ENCODE measurements around the gene TMEFF2.

TMEFF2 gene

DNA sequence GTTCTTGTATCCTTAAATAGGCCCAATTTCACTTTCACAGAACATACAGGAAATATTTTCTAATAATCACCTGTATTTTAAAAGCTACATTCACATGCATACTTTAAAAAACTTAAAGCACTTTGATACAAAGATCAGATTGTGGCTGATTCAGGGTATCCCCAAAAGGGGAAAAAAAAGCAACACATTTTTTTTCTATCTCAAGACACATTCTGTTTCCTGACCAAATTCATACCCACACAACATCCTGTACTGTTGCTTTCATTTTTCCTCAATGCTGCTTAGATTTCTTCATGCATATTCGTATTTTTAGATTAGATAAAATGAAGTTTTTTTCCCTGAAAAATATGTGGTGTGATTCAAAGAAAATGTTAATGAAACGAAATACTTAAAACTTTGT, 122.5 kb downstream of the TMEFF2 start:
- in situ Hi-C loops (cut with MboI; ENCODE audit: low sequenced_read_pairs): no loop called here

DNA sequence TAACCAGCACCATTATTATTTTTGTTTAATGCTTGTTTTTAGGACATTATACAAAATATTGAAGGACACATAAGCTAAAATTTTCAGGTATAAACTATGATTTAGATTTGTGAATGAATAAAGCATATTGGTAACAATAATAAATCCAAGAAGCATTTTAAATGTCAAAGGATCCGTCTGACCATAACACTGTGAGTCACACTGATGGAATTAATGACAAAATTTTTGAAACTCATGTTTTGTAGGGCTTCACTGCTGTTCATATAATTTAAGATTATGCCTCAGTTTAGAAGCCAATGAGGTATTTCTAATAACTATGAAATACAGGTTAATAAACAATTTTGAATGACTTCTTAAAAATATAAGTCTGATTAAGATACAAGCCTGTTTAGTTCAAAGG, 124.6 kb downstream of the TMEFF2 start:
- in situ Hi-C loops (cut with MboI; ENCODE audit: low sequenced_read_pairs): no loop called here

DNA sequence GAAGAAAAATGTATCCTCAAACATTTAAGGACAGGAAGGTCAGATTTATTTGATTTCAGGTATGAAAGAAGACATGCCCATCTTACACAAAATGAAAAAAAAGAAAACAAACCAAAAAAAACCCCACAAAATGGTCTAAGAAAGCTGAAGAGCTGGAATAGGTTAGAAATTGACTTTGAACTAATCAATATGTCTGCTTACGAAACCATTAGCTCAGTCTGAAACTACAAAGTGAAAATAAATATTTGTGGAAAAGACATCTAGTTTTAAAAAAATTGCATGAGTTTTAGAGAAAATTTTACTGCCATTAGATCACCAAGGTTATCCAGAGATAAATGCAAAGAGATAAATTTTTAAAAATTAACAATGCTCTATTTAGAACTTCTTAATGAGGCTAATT, 125.3 kb downstream of the TMEFF2 start:
- in situ Hi-C loops (cut with MboI; ENCODE audit: low sequenced_read_pairs): no loop called here

DNA sequence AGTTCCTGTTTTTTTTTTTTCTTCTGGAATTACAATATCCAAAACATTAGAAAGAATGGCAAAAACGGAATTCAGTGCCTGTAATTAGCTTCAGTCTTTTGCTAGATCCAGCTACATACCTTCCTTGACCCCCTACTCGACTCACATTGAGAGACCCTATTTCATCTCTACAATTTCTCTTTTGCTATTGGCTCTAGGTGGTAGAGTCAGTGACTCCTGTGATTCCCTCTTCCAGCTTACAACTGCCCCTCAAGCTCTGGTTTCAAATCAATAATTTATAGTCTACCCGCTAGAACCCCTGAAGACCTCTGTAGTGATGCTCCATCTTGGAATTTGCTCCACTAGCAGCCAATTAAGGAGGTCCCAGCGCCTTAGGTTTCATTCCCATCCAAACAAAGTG, 125.8 kb downstream of the TMEFF2 start:
- in situ Hi-C loops (cut with MboI; ENCODE audit: low sequenced_read_pairs): no loop called here

DNA sequence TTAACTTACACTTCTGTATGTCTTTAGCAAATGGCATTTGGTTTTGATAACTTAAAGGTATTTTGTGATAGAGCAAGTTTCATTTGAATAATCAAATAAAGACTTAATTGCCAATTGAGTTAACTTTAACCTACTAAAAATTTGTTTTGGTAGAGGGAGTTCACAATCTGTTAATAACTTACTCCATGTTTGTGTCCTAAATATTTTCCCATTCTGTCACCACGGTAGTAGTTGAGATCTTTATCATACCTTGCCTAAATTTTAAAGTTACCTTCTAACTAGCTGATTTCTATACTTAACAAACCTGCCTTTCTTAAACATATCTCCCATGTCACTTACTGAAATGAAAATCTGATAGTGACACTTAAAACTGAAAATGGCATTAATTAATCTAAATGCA, 127.1 kb downstream of the TMEFF2 start:
- in situ Hi-C loops (cut with MboI; ENCODE audit: low sequenced_read_pairs): no loop called here

DNA sequence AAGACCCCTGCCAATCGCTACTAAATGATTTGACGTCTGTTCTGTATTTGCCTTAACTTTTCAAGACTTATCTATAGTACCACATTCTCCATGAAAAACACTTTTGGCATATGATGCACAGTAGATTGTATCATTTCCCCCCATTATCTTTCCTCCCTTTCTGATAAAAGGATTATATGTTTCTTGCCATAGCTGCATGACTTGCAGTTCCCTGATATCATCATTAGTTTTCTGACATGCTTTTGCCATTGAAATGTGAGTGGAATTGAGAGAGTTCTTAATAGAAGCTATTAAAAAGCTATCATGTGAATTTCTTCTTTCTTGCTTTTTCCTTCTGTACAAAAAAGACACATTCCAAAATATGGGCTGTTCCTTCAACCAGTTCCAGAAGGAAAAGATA, 130.3 kb downstream of the TMEFF2 start:
- in situ Hi-C loops (cut with MboI; ENCODE audit: low sequenced_read_pairs): no loop called here

DNA sequence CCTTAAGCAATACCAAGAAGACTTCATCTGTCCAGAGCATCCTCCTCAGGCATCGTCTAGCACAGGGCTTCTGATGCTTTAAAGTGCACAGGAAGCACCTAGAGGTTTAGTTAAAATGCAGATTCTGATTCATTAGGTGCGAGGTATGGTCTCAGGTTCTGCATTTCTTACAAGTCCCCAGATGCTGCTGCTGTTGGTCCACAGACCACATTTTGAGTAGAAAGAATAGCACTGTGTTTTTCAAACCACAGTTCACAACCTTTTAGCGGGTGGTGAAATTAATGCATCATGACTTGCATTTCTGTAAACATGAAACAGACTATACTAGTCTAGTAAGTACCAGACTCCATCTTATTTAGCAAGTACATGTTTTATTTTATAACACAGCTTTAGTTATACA, 134.6 kb downstream of the TMEFF2 start:
- in situ Hi-C loops (cut with MboI; ENCODE audit: low sequenced_read_pairs): no loop called here

DNA sequence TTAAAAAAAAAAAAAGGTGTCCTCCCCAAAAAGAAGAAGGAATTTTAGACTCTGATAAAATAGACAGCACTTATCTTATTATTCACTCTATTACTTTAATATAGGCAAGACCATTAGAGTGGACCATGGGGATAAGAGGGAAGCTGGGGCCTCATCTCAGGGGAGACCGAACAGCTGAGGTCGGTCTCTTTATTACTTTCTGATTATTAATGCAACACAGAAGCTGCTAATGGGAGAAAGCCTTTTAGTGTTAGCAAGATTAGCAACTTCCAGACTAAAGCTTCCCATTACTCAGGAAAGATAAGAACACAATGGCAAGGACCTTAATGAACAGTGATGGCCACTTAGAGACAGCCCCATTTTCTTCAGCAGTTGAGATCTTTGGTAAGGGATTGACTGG, 135.5 kb downstream of the TMEFF2 start:
- in situ Hi-C loops (cut with MboI; ENCODE audit: low sequenced_read_pairs): no loop called here

DNA sequence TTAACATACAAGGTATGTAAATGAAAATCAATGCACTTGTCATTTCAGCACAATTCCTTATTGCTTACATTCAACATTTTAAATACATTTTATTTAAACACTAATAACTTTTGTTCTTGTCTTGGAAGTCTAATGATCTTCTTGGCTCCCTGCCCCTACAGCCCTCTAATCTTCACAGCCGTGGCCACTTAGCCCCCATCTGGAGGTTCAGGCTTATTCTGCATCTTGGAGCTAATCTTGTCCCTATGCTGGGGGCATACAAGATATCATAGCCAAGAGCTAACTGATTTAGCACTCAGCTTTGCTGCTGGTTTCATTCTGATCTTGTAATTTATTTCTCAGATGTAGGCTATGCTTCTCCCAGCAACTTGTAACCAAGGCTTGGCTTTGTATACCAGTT, 140.8 kb downstream of the TMEFF2 start:
- in situ Hi-C loops (cut with MboI; ENCODE audit: low sequenced_read_pairs): no loop called here

DNA sequence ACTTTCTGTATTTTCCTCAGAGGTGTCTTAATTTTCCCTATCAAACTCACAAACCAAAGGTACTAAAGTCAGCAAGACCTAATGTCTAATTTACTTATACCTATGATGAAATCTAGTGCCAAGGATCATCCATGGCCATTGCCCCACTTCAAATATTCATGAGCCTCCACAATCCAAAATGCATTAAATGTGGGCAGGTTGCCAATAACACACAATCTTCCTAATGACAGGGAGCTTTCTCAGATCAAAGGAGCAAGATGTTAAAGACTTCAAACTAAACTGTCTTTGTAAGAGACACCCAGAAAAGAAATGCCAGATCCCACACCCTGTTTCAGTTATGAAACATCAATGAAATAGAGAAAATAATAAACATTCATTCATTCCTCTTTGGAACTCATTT, 143.2 kb downstream of the TMEFF2 start:
- in situ Hi-C loops (cut with MboI; ENCODE audit: low sequenced_read_pairs): no loop called here

DNA sequence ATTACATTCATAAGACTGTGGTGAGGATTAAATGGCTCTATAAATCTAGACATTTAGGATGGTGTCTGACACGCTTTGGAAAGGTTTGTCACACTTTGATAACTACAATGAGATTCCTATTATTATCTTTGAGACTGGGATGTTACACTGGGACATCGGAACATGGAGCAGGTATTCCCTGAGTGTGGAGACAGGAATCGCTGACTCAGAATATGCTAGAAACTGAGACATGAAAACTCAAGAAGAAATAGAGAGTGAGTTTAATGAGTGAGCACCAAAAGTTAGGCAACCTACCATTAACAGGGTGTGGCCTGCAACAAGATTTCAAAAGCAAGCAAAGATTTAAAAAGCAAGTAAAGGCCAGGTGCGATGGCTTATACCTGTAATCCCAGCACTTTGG, 145.4 kb downstream of the TMEFF2 start:
- in situ Hi-C loops (cut with MboI; ENCODE audit: low sequenced_read_pairs): no loop called here

DNA sequence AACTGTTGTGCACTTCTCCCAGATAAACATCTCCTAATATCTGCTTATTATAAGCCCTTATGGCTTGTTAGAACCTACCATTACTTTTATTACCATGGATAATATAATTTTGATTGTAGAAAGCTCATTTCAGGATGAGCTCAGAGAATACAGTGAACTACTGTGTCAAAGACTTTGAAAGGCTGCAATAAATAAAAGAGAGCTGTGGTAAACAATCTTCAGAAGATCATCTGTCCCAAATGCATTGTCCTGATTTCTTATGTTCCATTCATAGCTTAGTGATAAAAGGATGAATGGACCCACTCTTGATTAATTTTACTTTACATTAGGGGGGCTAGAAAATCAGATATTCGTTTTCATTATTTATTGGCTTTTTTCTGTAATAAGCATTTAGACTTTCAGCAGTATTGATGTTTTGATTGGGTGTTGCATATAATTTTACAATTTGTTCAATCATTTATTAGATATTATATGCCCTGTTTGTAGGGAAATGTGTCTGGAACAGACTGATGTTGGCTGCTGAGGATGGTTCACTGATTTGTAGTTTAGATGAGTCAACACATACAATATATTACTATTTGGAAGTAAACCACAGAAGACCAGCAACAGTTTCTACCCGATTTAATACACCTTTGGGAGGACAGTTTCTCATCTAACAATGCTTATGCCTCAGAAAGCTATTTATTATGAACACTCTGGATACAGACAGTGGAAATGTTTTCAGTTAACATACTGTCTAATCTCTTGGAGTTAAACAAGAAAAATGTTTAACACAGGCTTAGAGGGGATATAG, 147.2 kb downstream of the TMEFF2 start:
- in situ Hi-C loops (cut with MboI; ENCODE audit: low sequenced_read_pairs): no loop called here

DNA sequence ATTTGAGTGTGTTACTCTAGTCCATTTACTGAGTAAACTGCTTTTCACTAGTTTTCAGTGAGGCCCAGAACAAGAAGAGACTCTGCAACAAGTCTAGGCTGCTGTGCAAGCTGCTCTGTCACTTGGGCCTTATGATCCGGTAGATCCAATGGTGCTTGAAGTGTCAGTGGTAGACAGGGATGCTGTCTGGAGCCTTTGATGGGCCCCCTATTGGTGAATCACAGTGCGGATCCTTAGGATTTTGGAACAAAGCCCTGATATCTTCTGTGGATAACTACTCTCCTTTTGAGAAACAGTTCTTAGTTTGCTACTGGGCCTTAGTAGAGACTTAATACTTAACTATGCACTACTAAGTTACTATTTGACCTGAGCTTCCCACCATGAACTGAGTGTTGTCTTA, 150.2 kb downstream of the TMEFF2 start:
- in situ Hi-C loops (cut with MboI; ENCODE audit: low sequenced_read_pairs): no loop called here

DNA sequence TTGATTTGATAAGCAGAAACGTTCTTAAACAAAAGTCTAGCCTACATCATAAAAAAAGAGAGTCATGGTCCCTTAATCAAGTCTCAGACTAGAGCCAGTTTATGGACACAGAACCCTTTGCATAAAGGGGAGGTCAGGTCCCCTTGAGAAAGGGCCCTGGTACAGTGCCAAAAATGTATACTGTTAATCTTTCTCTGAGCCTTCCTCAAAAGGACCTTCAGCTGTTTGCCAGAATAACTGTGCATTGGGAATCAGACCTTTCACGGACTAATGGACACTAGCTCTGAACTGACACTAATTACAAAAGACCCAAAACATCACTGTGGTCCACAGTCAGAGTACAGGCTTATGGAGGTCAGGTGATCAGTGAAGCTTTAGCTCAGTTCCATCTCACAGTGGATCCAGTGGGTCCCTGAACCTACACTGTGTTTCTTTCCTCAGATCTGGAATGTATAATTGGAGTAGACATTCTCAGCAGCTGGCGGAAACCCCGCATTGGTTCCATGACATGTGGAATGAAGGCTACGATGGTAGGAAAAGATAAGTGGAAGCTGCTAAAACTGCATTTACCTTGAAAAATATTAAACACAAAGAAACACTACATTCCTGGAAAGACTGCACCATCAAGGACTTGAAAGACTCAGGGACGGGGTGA, 151.4 kb downstream of the TMEFF2 start:
- in situ Hi-C loops (cut with MboI; ENCODE audit: low sequenced_read_pairs): no loop called here

DNA sequence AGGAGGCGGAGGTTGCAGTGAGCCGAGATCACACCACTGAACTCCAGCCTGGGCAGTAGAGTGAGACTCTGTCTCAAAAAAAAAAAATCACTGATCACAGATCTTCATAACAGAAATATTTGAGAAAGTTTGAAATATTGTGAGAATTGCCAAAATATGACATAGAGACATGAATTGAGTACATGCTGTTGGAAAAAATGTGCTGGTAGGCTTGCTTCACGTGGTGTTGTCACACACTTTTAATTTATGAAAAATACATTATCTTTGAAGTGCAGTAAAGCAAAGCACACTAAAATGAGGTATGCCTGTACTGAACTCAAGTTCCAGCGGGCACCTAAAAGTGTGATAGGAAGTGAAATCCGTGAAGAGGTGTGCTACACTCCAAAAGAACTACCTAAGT, 152.6 kb downstream of the TMEFF2 start:
- in situ Hi-C loops (cut with MboI; ENCODE audit: low sequenced_read_pairs): no loop called here

DNA sequence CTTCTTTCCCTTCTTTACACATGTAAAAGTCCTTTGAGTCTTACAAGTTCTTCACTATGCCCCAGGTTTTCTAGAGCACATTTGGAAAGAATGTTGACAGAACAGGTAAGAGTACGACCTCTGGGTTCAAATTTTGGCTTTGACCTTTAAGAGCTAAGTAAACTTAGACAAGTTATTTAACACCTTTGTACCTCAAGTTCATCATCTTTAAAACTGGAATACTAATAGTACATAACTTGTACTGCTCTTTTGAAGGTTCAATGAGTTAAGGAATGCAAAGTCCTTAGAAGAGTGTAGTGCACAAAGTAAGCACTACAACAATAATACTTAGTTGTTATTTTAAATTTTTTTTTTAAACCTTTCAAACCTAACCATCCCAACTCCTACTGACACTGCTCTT, 156.6 kb downstream of the TMEFF2 start:
- in situ Hi-C loops (cut with MboI; ENCODE audit: low sequenced_read_pairs): no loop called here

DNA sequence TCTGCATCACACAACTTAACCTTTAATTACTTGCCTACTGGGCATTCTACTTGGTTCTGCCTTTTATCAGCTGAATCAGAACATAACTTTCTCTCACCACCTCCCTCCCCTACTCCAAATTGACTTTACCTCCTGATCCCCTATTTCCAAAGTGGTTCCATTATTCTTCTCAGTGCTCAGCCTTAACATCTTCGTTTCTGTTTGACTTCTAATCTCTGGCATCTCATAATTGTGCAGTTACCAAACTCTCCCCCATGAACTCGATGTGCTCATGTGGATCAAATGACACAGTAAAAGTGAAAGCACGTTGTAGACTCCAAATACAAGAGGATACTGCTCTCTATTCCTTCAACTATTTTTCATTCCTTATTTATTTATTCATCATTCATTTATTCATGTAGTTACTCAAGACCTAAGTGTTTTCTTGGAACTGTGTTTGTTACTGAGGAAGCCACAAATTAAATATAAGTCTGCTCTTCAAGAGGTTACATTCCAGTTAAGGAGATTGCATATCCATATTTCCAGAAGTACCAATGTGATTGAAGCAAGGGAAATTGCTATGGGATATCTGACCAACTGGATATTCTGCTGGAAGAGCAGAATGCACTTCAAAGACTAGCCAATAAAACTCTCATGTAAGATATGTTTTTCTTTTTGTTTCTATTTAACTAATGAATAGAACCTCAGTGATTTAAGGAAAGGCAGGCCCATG, 158.8 kb downstream of the TMEFF2 start:
- in situ Hi-C loops (cut with MboI; ENCODE audit: low sequenced_read_pairs): no loop called here

DNA sequence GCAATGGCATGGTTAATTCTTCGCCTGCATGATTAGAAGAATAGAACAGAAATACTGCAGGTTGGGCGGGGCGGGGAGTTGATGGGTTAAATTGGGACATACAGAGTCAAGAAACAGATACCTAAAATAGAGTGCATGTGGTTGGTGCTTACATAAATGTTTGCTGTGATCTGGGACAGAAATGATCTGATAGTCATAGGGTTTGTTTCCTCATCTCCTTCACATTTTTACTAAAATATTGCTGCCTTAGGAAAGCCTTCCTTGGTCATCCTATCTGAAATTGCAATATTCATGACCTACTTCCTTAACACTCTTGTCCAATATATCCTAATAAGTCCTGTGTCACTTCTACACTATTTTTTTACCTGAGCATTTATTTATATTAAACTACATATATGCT, 163.9 kb downstream of the TMEFF2 start:
- in situ Hi-C loops (cut with MboI; ENCODE audit: low sequenced_read_pairs): no loop called here

DNA sequence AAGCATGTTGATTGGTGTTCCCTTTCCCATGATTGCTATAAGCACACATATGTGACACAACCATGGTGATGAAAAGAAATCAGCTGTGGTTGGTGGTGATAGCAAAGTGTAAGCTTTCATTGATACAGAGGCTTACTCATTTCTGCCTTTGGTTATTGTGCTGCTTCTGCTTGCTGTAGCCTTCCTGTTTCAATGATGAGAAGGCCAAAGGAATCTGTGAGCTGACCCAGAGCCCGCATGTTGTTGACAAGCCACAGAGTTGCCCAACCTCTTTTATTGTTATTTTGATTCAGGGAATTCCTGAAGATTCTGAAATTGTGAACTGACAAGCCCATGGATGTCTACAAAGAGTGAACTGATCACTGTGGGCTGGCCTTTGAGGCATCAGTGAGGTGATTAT, 164.4 kb downstream of the TMEFF2 start:
- in situ Hi-C loops (cut with MboI; ENCODE audit: low sequenced_read_pairs): no loop called here

DNA sequence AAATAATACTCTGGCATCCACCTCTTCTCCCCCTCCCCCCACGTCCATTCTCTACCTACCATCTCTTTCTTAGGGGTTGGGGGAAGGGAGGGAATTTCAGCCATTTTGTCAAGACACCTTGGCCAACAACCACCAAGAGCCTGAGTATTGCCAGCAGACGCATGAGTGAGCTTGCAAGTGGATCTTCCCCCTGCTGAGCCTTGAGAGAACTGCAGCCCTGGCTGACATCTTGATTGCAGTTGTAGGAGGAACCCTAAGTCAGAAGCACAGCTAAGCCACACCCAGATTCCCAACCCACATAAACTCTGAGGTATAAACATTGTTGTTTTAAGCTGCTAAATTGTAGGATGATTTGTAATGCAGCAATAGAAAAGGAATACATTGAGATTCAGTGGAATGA, 165.6 kb downstream of the TMEFF2 start:
- in situ Hi-C loops (cut with MboI; ENCODE audit: low sequenced_read_pairs): no loop called here

DNA sequence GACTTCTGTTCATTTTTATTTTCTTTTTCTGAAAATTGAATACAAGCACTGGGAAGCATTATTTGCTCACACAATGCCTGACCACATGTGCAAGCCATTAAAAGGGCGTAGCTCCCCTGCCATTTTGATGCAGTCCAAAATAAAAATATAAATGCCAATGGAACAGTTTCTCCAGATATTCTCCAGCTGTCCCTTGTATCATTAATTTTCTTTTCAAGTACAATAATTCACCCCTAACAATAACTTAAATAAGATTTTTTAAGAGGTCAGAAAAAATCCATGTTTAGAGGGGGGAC, 168.0 kb downstream of the TMEFF2 start:
- in situ Hi-C loops (cut with MboI; ENCODE audit: low sequenced_read_pairs): no loop called here

DNA sequence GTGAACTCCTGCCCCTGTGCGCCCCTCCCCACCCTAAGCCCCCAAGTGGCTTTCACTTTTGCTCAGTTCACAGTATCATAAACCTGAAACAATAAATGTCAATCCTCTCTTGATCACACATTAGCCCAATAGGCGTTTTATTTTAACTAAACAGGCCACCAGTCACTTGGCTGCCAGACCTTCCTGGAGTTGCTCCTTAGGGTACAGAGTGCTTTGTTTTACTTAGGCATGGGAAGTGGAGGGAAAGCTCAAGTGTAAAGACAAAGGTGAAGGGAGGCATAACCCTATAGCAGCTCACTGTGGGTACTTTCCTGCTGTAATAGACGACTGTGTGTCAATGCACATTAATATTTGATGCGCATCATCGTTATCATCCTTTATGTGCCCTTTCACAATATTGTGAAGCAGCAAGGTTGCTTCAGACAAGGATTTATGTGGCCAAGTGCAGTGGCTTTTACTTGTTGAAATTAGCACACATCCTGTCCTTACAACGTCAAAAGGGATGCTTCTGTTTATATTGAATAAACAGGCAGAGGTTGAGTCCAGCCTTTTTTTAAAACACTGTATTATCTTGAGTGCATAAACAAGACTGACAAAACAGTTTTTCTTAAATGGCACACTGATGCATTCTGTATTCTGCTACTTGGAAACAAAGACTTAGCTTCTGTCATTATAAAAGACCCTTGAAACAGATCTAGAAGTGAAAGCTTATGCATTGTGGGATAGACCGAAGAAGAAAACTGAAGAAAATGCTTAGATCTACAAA, 168.5 kb downstream of the TMEFF2 start:
- in situ Hi-C loops (cut with MboI; ENCODE audit: low sequenced_read_pairs): no loop called here
